Body of pancreas (tissue), 4 donors: ENCODE results near the gene HSF5.

Source experiments
- POLR2A ChIP-seq, 3 donors: fragments of 450-650 bp; IDR thresholded peaks; one replicate each; pipeline ENCODE4 v1.6.1; 2016; ENCODE audit warnings: antibody characterized with exemption in 3 of 3, mild to moderate bottlenecking in 2 of 3
- TF ChIP-seq, protein P1 (sequence below), 7 experiments: fragments of 450-650 bp in 4 of 7; fragments of 200-600 bp in 3 of 7; sonication (generic) in 3 of 7; IDR thresholded peaks; one replicate each; pipeline ENCODE4 v1.5.1; 2016 to 2019; ENCODE audit warnings: antibody characterized with exemption in 7 of 7

DNA sequence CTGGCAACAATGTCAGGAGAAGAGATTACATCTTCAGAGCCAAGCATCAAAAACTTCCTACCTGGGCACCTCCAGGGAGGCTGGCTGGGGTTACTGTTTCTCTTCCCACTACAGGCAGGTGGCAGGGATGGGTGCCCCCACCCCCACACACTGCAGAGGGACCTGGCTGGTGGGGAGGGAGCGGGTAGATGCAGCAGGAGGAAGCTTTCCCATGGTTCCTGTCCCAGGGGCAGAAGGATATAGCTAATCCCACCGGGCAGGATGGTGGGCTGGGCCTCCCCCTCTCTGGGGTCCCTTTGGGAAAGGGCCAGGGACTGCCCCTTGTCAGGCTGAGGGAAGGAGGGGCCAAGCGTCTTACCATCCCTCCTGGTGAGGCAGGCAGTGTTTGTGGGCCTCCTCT is 42.9 kb upstream of the HSF5 start:
- TF ChIP-seq, protein P1, sequence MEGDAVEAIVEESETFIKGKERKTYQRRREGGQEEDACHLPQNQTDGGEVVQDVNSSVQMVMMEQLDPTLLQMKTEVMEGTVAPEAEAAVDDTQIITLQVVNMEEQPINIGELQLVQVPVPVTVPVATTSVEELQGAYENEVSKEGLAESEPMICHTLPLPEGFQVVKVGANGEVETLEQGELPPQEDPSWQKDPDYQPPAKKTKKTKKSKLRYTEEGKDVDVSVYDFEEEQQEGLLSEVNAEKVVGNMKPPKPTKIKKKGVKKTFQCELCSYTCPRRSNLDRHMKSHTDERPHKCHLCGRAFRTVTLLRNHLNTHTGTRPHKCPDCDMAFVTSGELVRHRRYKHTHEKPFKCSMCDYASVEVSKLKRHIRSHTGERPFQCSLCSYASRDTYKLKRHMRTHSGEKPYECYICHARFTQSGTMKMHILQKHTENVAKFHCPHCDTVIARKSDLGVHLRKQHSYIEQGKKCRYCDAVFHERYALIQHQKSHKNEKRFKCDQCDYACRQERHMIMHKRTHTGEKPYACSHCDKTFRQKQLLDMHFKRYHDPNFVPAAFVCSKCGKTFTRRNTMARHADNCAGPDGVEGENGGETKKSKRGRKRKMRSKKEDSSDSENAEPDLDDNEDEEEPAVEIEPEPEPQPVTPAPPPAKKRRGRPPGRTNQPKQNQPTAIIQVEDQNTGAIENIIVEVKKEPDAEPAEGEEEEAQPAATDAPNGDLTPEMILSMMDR (IDR thresholded peaks at IDR 0.05): no peak
- TF ChIP-seq POLR2A (IDR thresholded peaks at IDR 0.05): no peak
